A549 (cell line): ENCODE results near the gene FAM107B. TPM values are rescaled to one million over a fixed set of nuclear protein-coding genes. Genes with fewer than 3 reads are reported as not detected.
A peak's percentile ranks its signal among the peaks of the same experiment; 100 is the strongest.

Experiments used
- ATAC-seq, 2 experiments: fragments of 200-7000 bp in 1 of 2; fragments of >200 bp in 1 of 2; cut with Nextera tagmentation in 1 of 2; cut with Tn5 transposase in 1 of 2; 3 replicates each; pipeline versions ENCODE4 v1.8.0 to v1.9.1; 2018 to 2020; ENCODE audit warnings: mild to moderate bottlenecking in 1 of 2, moderate library complexity in 1 of 2
- CTCF ChIA-PET: fragments of 300-600 bp; sonication (Branson Sonifier 250); formaldehyde crosslinking; extraction: SDS; loops from one replicate; lab custom pipeline; 2021; ENCODE audit warnings: antibody characterized with exemption, inconsistent platforms; lab: Yijun Ruan, JAX
- POLR2A ChIA-PET: fragments of 350-600 bp; formaldehyde crosslinking; extraction: SDS; loops from one replicate; lab custom pipeline; 2021; ENCODE audit warnings: antibody characterized with exemption, inconsistent platforms; lab: Yijun Ruan, JAX
- DNase-seq, 2 experiments: peaks; one replicate each; pipeline versions ENCODE4 v3.0.0 to v3.0.0-alpha.2; 2011 to 2016; ENCODE audit warnings: low read depth in 1 of 2, low spot score in 1 of 2
- FAIRE-seq: peaks from 2 replicates; lab custom pipeline; 2011; peaks lifted over from hg19 to GRCh38; lab: Jason Lieb, UNC
- H3K27ac ChIP-seq, 2 experiments: fragments of >200 bp; sonication (Bioruptor Twin); formaldehyde crosslinking; 3 replicates each; pipeline ENCODE4 v1.5.1; 2016 to 2017
- H3K4me1 ChIP-seq: fragments of >200 bp; sonication (Bioruptor Twin); formaldehyde crosslinking; 3 replicates; pipeline ENCODE4 v1.6.1; 2016
- H3K4me2 ChIP-seq: fragments of >200 bp; sonication (Bioruptor Twin); formaldehyde crosslinking; 3 replicates; pipeline ENCODE4 v1.6.1; 2016
- H3K4me3 ChIP-seq: fragments of >200 bp; sonication (Bioruptor Twin); formaldehyde crosslinking; 3 replicates; pipeline ENCODE4 v1.5.1; 2016
- H3K9me3 ChIP-seq: fragments of >200 bp; sonication (Bioruptor Twin); formaldehyde crosslinking; 3 replicates; pipeline ENCODE4 v1.6.1; 2016
- BCL3 ChIP-seq: fragments of >200 bp; sonication (Bioruptor Twin); formaldehyde crosslinking; IDR thresholded peaks from 3 replicates; pipeline ENCODE4 v1.6.1; 2016
- CBX8 ChIP-seq: fragments of 200-600 bp; sonication (generic); IDR thresholded peaks from 2 replicates; pipeline ENCODE4 v1.6.1; 2016
- CEBPB ChIP-seq, 2 experiments: fragments of >200 bp in 1 of 2; sonication (Bioruptor Twin) in 1 of 2; formaldehyde crosslinking in 1 of 2; IDR thresholded peaks; 2 replicates each; pipeline ENCODE4 v1.6.1; 2012 to 2016
- CHD2 ChIP-seq: fragments of 150-350 bp; IDR thresholded peaks from 2 replicates; pipeline ENCODE4 v1.6.1; 2014; ENCODE audit warnings: low read length; ENCODE audit not compliant: partially characterized antibody
- CHD4 ChIP-seq: fragments of 200-600 bp; sonication (generic); IDR thresholded peaks from 2 replicates; pipeline ENCODE4 v1.6.1; 2016; ENCODE audit warnings: antibody characterized with exemption, mild to moderate bottlenecking, borderline replicate concordance
- E2F6 ChIP-seq: IDR thresholded peaks from 2 replicates; pipeline ENCODE4 v1.6.1; 2012; ENCODE audit warnings: low read depth, borderline replicate concordance
- EHMT2 ChIP-seq: fragments of 200-600 bp; sonication (generic); IDR thresholded peaks from 2 replicates; pipeline ENCODE4 v1.6.1; 2016; ENCODE audit warnings: antibody characterized with exemption, low read depth, mild to moderate bottlenecking, moderate library complexity
- ELK1 ChIP-seq: fragments of 150-350 bp; IDR thresholded peaks from 2 replicates; pipeline ENCODE4 v1.6.1; 2014; ENCODE audit warnings: low read depth, mild to moderate bottlenecking, low read length
- EP300 ChIP-seq, 2 experiments: fragments of >200 bp; sonication (Bioruptor Twin); formaldehyde crosslinking; IDR thresholded peaks; 2 replicates in 1 of 2; 3 replicates in 1 of 2; pipeline ENCODE4 v1.6.1; 2016 to 2017
- FOSB ChIP-seq: fragments of 250-450 bp; sonication (Bioruptor Pico); IDR thresholded peaks from 2 replicates; pipeline ENCODE4 v1.5.0; 2020; ENCODE audit warnings: mild to moderate bottlenecking, moderate library complexity
- FOSL2 ChIP-seq, 2 experiments: fragments of 450-650 bp in 1 of 2; fragments of >200 bp in 1 of 2; sonication (Bioruptor Twin) in 1 of 2; formaldehyde crosslinking; IDR thresholded peaks; 2 replicates each; pipeline versions ENCODE4 v1.5.0 to v1.6.1; 2016 to 2020; ENCODE audit warnings: mild to moderate bottlenecking in 1 of 2, moderate library complexity in 1 of 2
- FOXS1 ChIP-seq: fragments of 250-450 bp; sonication (Bioruptor Pico); IDR thresholded peaks from 2 replicates; pipeline ENCODE4 v1.5.0; 2020; ENCODE audit warnings: mild to moderate bottlenecking, moderate library complexity
- HDAC2 ChIP-seq: fragments of 200-600 bp; sonication (generic); IDR thresholded peaks from 2 replicates; pipeline ENCODE4 v1.6.1; 2016
- HEYL ChIP-seq: fragments of 250-450 bp; sonication (Bioruptor Pico); IDR thresholded peaks from 2 replicates; pipeline ENCODE4 v1.8.0; 2021; ENCODE audit warnings: mild to moderate bottlenecking, moderate library complexity
- HMGXB4 ChIP-seq: fragments of 250-450 bp; sonication (Bioruptor Pico); IDR thresholded peaks from 2 replicates; pipeline ENCODE4 v1.5.0; 2021; ENCODE audit warnings: mild to moderate bottlenecking, moderate library complexity, borderline replicate concordance
- HOXA7 ChIP-seq: fragments of 250-450 bp; sonication (Bioruptor Pico); IDR thresholded peaks from 2 replicates; pipeline ENCODE4 v1.5.0; 2020; ENCODE audit warnings: mild to moderate bottlenecking, moderate library complexity
- KDM1A ChIP-seq: fragments of 200-600 bp; sonication (generic); IDR thresholded peaks from 2 replicates; pipeline ENCODE4 v1.6.1; 2016; ENCODE audit warnings: low read depth, mild to moderate bottlenecking
- MAX ChIP-seq: IDR thresholded peaks from 2 replicates; pipeline ENCODE4 v1.6.1; 2012
- POLR2A ChIP-seq: IDR thresholded peaks from 2 replicates; pipeline ENCODE4 v1.6.1; 2012; ENCODE audit warnings: mild to moderate bottlenecking, low read length
- RAD21 ChIP-seq, 2 experiments: fragments of >200 bp in 1 of 2; sonication (Bioruptor Twin) in 1 of 2; formaldehyde crosslinking in 1 of 2; IDR thresholded peaks in 1 of 2; conservative IDR thresholded peaks in 1 of 2; 2 replicates in 1 of 2; 3 replicates in 1 of 2; pipeline ENCODE4 v1.6.1; 2012 to 2018; ENCODE audit warnings: inconsistent platforms in 1 of 2
- RARB ChIP-seq: fragments of 250-450 bp; sonication (Bioruptor Pico); IDR thresholded peaks from 2 replicates; pipeline ENCODE4 v1.8.0; 2021; ENCODE audit warnings: mild to moderate bottlenecking, moderate library complexity
- SMC3 ChIP-seq: fragments of >200 bp; sonication (Bioruptor Twin); formaldehyde crosslinking; IDR thresholded peaks from 3 replicates; pipeline ENCODE4 v1.6.1; 2018; ENCODE audit warnings: inconsistent platforms
- SREBF2 ChIP-seq: fragments of 450-650 bp; IDR thresholded peaks from 2 replicates; pipeline ENCODE4 v1.6.1; 2014; ENCODE audit warnings: mild to moderate bottlenecking, moderate library complexity
- TFCP2L1 ChIP-seq: fragments of 250-450 bp; sonication (Bioruptor Pico); IDR thresholded peaks from 2 replicates; pipeline ENCODE4 v1.5.0; 2021; ENCODE audit warnings: mild to moderate bottlenecking
- TP53 ChIP-seq: fragments of 250-450 bp; sonication (Bioruptor Pico); IDR thresholded peaks from 2 replicates; pipeline ENCODE4 v1.5.0; 2021; ENCODE audit warnings: mild to moderate bottlenecking, moderate library complexity
- ZC3H11A ChIP-seq: fragments of 450-650 bp; IDR thresholded peaks from 2 replicates; pipeline ENCODE4 v1.6.1; 2014; ENCODE audit warnings: antibody characterized with exemption, mild to moderate bottlenecking
- ZNF302 ChIP-seq: fragments of 250-450 bp; sonication (Bioruptor Pico); IDR thresholded peaks from 2 replicates; pipeline ENCODE4 v1.9.0; 2021; ENCODE audit warnings: inconsistent platforms, mild to moderate bottlenecking, moderate library complexity
- WGBS: methylation state at CpG from one replicate; pipeline ENCODE4 v1.1.6; 2017; ENCODE audit errors: missing lambda C conversion rate; 5-methylcytosine and 5-hydroxymethylcytosine counted together
- polyA plus RNA-seq, 4 experiments: library from polyadenylated mRNA; depleted of rRNA in 3 of 4; stranded (reverse); fragments of >200 nt; fragmentation: RNase III in 1 of 4; extraction: RNeasy Plus Mini Kit Qiagen cat#74134 plus additional on column Dnase treatment in 1 of 4; gene quantifications; 2 replicates in 3 of 4; 3 replicates in 1 of 4; pipeline ENCODE4 v1.2.3, GENCODE V29; 2011 to 2017

The FAM107B gene
- polyA plus RNA-seq, 2 of the 4 experiments (the other 2 are of a cell fraction): 99.9 to 173 TPM

GRCh38 chr10:14723052-14723689 is 51.5 kb downstream of the FAM107B start:
- 0 out of 3 replicates have a peak, but pooled peaks cover 6% of the 10 kb centered on the region for H3K9me3 ChIP-seq
- ChIA-PET CTCF (interaction anchor here (0.9 to 1.5 kb wide), 2 partner anchors 22 to 100 kb away, joined by 3 to 5 read pairs; no protein-coding TSS in a partner anchor), POLR2A (no interaction called here)
- no peak overlapping the region for H3K27ac ChIP-seq
- 54% methylated on average over 5 of the region's 5 CpGs for WGBS
- FAIRE-seq (no peak), ATAC-seq (no peak), DNase-seq (no peak)
- TF ChIP-seq CHD2 (no peak), CHD4 (no peak), FOXS1 (CRISPR knock-in tag) (no peak), EHMT2 (no peak), HMGXB4 (no peak), TFCP2L1 (CRISPR knock-in tag) (no peak), CEBPB (IDR thresholded peaks at IDR 0.05) (no peak), RARB (CRISPR knock-in tag) (no peak)
- no peak overlapping the region for H3K4me3 ChIP-seq
- H3K4me1 ChIP-seq: no peaks in the 10 kb centered on the region
- no peak overlapping the region for H3K4me2 ChIP-seq

- Histone ChIP-seq H3K4me1 (peaks cover 7% of the 10 kb centered on the region; the same call in 2 of the 3 replicates), H3K9me3 (no peaks in the 10 kb centered on the region), H3K4me3 (no peak overlapping the region)
- no peak for ATAC-seq
- POLR2A ChIA-PET: no interaction called here
- TF ChIP-seq EP300 (IDR thresholded peaks at IDR 0.05): no peak
- TF ChIP-seq ZC3H11A: no peak
- TF ChIP-seq SREBF2: no peak
- no peak for TF ChIP-seq RAD21 (conservative IDR thresholded peaks at IDR 0.05 in 1 of 2, IDR thresholded peaks at IDR 0.05 in 1 of 2)
- TF ChIP-seq HOXA7 (CRISPR knock-in tag): no peak
- TF ChIP-seq RARB (CRISPR knock-in tag): no peak
- no peak for TF ChIP-seq FOSB (CRISPR knock-in tag)
- TF ChIP-seq MAX: no peak
- TF ChIP-seq, all 56 proteins: peak for 0
- H3K27ac ChIP-seq: no peak overlapping the region
- DNase-seq: no peak
- CTCF ChIA-PET: interaction anchor here (0.5 to 1.6 kb wide), 2 partner anchors 46 to 181 kb away, joined by 3 to 5 read pairs; no protein-coding TSS in a partner anchor
- no peak for FAIRE-seq
- WGBS: 78% methylated on average over 5 of the region's 5 CpGs
- no peak overlapping the region for H3K4me2 ChIP-seq
Observed at GRCh38 chr10:14717552-14717951, 57.1 kb downstream of the FAM107B start.

- peak overlapping the region; percentile 10; the same call in 1 of the 3 replicates for H3K4me2 ChIP-seq
- WGBS: 57% methylated on average over 5 of the region's 5 CpGs
- CTCF ChIA-PET: no interaction called here
- peaks cover 11% of the 10 kb centered on the region; the same call in 2 of the 3 replicates for H3K4me1 ChIP-seq
- H3K9me3 ChIP-seq: no peaks in the 10 kb centered on the region
- POLR2A ChIA-PET: no interaction called here
- no peak overlapping the region for H3K4me3 ChIP-seq
- no peak for TF ChIP-seq CHD4
- TF ChIP-seq MAX: no peak
- TF ChIP-seq BCL3: no peak
- no peak for TF ChIP-seq EP300 (IDR thresholded peaks at IDR 0.05)
- TF ChIP-seq SREBF2: no peak
- no peak for TF ChIP-seq E2F6
- TF ChIP-seq HDAC2: no peak
- TF ChIP-seq FOXS1 (CRISPR knock-in tag): no peak
- TF ChIP-seq FOSL2 (IDR thresholded peaks at IDR 0.05): no peak
- TF ChIP-seq FOSL2 (CRISPR knock-in tag; IDR thresholded peaks at IDR 0.05): no peak
- no peak for TF ChIP-seq TP53
- no peak for TF ChIP-seq ELK1
- TF ChIP-seq FOSB (CRISPR knock-in tag): no peak
- no peak for TF ChIP-seq CBX8
- TF ChIP-seq SMC3: no peak
- no peak for TF ChIP-seq HOXA7 (CRISPR knock-in tag)
- TF ChIP-seq HEYL (CRISPR knock-in tag): no peak
- TF ChIP-seq POLR2A: no peak
- TF ChIP-seq KDM1A: no peak
- TF ChIP-seq ZNF302: no peak
- TF ChIP-seq TFCP2L1 (CRISPR knock-in tag): no peak
- peak overlapping the region in 1 of 2 experiments; percentile 5; a peak in 3 of 6 replicates for H3K27ac ChIP-seq
- no peak for FAIRE-seq
- ATAC-seq: peak in 1 of 2 experiments; percentile 27; a peak in 3 of 6 replicates
- DNase-seq: peak in 1 of 2 experiments; percentile 10
Observed at GRCh38 chr10:14712991-14713424, 61.7 kb downstream of the FAM107B start.
